ENCODE data around the gene AMOTL2.

Gene AMOTL2

GRCh38 chr3:134352031-134352671 is 22.1 kb downstream of the AMOTL2 start:
- DNase-seq (ENCODE audit: low spot score), result no peak

- DNase-seq (ENCODE audit: low spot score), result no peak
Observed at GRCh38 chr3:134351427-134351826, 22.8 kb downstream of the AMOTL2 start.

GRCh38 chr3:134350861-134351311 is 23.4 kb downstream of the AMOTL2 start:
- no peak for DNase-seq (ENCODE audit: low spot score)

- no peak for DNase-seq (ENCODE audit: low spot score)
Observed at GRCh38 chr3:134350266-134350665, 24.0 kb downstream of the AMOTL2 start.

- DNase-seq (ENCODE audit: low spot score), result no peak
Observed at GRCh38 chr3:134348524-134348923, 25.7 kb downstream of the AMOTL2 start.

GRCh38 chr3:134347551-134347950 is 26.7 kb downstream of the AMOTL2 start:
- DNase-seq (ENCODE audit: low spot score), result no peak

GRCh38 chr3:134346744-134347143 is 27.5 kb downstream of the AMOTL2 start:
- no peak for DNase-seq (ENCODE audit: low spot score)

GRCh38 chr3:134345202-134345601 is 29.0 kb downstream of the AMOTL2 start:
- no peak for DNase-seq (ENCODE audit: low spot score)

- DNase-seq (ENCODE audit: low spot score), result no peak
Observed at GRCh38 chr3:134344560-134344959, 29.7 kb downstream of the AMOTL2 start.

GRCh38 chr3:134342259-134342658 is 32.0 kb downstream of the AMOTL2 start:
- no peak for DNase-seq (ENCODE audit: low spot score)

- no peak for DNase-seq (ENCODE audit: low spot score)
Observed at GRCh38 chr3:134341389-134341788, 32.9 kb downstream of the AMOTL2 start.

GRCh38 chr3:134340982-134341365 is 33.3 kb downstream of the AMOTL2 start:
- DNase-seq (ENCODE audit: low spot score), result no peak

GRCh38 chr3:134340362-134340981 is 33.8 kb downstream of the AMOTL2 start:
- DNase-seq (ENCODE audit: low spot score), result no peak

GRCh38 chr3:134339913-134340312 is 34.3 kb downstream of the AMOTL2 start:
- DNase-seq (ENCODE audit: low spot score), result no peak

- DNase-seq (ENCODE audit: low spot score), result no peak
Observed at GRCh38 chr3:134339331-134339730, 34.9 kb downstream of the AMOTL2 start.

- DNase-seq (ENCODE audit: low spot score), result no peak
Observed at GRCh38 chr3:134338516-134339261, 35.6 kb downstream of the AMOTL2 start.

GRCh38 chr3:134338201-134338512 is 36.1 kb downstream of the AMOTL2 start:
- no peak for DNase-seq (ENCODE audit: low spot score)

GRCh38 chr3:134337511-134338200 is 36.6 kb downstream of the AMOTL2 start:
- DNase-seq (ENCODE audit: low spot score), result no peak

GRCh38 chr3:134337071-134337482 is 37.2 kb downstream of the AMOTL2 start:
- no peak for DNase-seq (ENCODE audit: low spot score)

GRCh38 chr3:134336587-134336986 is 37.7 kb downstream of the AMOTL2 start:
- peak; percentile 66 for DNase-seq (ENCODE audit: low spot score)

GRCh38 chr3:134334901-134335280 is 39.4 kb downstream of the AMOTL2 start:
- DNase-seq (ENCODE audit: low spot score), result peak; percentile 49

GRCh38 chr3:134334231-134334900 is 39.9 kb downstream of the AMOTL2 start:
- no peak for DNase-seq (ENCODE audit: low spot score)

All from SW480 (cell line).